HG03196 (cell line): ENCODE data around the gene DLX3.

Experiments used
- ATAC-seq: cut with Tn5 transposase; IDR thresholded peaks from one replicate; pipeline ENCODE4 v1.9.1; 2021; ENCODE audit not compliant: unreplicated experiment

DLX3 gene

DNA sequence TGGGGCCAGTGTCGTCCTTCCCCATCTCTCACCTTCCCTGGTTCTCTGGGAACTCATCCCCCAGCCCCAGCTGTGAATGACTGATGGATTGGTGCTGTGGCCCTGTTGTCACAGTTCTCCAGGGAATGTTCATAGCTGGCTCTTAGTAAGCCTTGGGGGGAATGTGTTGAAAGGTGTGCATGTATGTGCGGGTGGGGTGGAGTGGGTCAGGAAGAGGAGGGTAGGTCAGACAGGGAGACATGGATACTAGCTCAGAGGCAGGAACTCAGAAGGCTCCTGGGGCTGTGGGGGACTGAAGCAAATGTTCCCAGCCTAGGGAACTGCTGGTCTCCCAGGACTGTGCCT is 21.8 kb downstream of the DLX3 start:
- ATAC-seq = no peak

- ATAC-seq = no peak
These were observed 22.3 kb downstream of the DLX3 start for GRCh38 chr17:49972486-49973270.

GRCh38 chr17:49971848-49972485 is 23.1 kb downstream of the DLX3 start:
- ATAC-seq = no peak

- no peak for ATAC-seq
These were observed 23.7 kb downstream of the DLX3 start for GRCh38 chr17:49971199-49971847.

DNA sequence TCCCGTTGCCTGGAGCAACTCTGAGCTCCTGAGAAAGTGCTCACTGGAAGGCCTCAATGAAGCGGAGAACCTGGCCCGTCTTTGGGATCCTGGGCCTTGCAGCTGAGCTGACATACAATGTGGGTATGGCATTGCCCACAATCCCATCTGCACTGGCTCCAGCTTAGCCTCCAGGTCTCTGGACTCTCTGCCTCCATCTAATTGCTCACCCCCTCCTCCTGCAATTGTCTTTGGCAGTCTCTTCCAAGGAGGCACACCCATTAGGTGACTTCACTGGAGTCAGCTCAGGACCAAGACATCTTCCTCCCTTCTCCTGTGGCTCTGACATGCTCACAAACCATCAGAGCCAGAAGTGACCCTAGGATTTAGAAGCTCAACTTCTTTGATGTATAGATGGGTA is 24.5 kb downstream of the DLX3 start:
- ATAC-seq = no peak

DNA sequence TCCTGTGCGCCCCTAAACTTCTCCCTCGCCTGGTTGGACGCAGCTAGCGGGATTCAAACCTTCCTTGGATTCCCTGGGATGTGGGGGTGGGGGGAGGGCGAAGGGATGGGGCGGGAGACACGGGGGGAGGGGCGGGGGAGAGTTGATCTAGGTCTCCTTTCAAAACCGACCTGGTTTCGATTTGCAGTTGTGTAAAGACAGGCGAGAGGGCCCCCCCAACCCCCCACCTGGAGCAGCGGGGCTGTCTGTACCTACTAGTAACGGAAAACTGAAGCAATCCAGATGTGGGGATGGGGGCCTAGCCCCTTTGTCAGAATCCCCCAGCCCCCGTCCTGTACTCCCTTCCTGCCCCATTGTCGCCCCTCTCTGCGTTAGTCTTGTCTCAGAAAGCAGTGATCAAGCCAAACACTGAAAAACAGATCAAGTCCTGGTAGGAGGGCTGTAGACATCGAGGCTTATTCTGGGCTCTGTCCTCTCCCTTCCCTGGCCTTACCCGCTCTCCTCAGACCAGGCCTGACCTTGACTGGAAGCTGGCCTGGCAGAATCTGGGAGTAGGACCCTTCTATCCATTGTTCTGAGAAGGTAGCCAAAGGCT is 25.1 kb downstream of the DLX3 start:
- no peak for ATAC-seq

DNA sequence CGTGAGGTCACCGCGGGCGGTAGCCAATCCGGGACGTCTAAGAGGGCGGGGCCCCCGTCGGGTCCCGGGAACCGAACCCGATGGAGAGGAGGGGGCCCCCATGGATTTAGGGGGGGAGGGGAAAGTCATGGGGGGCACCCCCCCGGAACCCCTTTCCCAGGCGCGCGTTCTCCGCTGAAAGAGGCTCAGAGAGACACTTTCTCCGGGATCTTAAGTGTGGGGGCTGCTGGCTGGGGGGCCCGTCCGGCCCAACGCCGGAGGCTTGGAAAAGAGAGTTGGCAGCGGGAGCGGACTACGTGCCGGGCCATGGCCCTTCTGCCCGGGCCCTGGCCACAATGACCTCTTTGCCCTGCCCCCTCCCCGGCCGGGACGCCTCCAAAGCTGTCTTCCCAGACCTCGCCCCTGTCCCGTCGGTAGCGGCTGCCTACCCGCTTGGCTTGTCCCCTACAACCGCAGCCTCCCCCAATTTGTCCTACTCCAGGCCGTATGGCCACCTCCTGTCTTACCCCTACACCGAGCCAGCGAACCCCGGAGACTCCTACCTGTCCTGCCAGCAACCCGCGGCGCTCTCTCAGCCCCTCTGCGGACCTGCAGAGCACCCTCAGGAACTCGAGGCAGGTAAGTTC is 25.8 kb downstream of the DLX3 start, which contains the start of gene DLX4:
Gene DLX4, plus strand, starts transcription at position 57 of the 626 bp plus-strand sequence. Its CDS starts 279 bp downstream, at position 336.
- ATAC-seq = no peak

- no peak for ATAC-seq
These were observed 26.5 kb downstream of the DLX3 start for GRCh38 chr17:49968405-49969133.

DNA sequence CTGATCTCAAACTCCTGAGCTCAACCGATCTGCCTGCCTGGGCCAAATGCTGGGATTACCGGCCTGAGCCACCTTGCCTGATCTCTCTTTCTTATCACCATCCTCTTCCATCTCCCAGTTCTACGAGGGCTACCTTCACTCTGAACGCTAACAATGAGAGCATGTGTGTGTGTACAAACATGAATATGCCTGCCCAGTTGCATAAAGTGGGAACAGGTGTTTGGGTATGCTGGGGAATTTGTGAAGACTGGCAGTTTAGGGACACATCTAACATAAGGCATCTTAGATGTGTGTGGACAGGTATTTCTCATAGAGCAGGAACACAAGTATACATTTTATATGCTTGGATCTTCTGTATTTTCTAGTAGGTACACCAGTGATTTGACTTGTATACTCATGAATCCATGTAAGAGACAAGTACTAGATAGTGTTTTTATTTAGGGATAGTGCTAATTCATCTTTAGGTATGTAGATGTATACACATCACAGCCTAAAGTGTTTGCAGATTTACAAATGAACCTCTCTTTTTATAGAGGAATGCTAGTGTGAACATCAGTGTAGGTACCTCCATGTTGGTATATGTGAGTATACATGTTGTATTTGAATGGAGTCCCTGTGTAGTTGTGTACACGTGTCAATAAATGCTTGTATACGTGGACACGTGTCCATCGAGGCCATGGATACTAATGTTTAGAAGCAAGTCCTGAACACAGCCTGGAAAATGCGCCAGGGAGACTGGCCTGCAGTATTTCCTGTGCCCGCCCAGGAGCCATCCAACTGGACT is 27.2 kb downstream of the DLX3 start:
- ATAC-seq = no peak

- no peak for ATAC-seq
These were observed 27.8 kb downstream of the DLX3 start for GRCh38 chr17:49967205-49967604.

- no peak for ATAC-seq
These were observed 28.3 kb downstream of the DLX3 start for GRCh38 chr17:49966767-49967166.

DNA sequence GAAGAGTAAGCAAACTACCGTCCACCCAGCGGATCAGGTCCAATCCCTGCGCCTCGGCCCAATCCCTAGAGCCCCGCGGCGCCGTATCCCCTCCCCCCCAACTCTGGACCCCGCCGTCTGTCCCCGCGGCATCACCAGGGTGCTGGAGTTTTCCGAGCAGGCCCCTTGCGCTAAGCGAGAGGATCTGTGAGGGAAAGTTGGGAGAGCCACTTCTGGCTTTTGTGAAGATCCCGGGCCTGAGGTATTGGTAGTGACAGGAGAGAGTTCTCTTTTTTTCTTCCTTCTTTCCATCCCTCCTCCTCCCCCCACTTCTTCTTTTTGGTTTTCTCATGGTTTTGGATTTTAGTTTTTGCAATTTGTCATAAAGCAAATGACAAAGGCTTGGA is 29.5 kb downstream of the DLX3 start:
- ATAC-seq = no peak

DNA sequence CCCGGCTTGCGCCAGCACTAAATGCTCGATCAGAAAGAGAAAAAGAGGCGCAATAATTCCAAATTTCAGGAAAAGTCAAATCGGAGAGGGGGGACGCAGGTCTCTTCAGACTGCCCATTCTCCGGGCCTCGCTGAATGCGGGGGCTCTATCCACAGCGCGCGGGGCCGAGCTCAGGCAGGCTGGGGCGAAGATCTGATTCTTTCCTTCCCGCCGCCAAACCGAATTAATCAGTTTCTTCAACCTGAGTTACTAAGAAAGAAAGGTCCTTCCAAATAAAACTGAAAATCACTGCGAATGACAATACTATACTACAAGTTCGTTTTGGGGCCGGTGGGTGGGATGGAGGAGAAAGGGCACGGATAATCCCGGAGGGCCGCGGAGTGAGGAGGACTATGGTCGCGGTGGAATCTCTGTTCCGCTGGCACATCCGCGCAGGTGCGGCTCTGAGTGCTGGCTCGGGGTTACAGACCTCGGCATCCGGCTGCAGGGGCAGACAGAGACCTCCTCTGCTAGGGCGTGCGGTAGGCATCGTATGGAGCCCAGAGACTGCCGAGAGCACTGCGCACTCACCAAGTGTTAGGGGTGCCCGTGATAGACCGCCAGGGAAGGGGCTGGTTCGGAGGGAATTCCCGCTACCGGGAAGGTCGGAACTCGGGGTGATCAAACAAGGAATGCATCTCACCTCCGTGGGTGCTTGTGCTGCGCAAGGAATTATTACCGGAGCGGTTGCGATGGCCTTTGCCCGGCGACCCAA is 30.1 kb downstream of the DLX3 start:
- ATAC-seq = no peak

DNA sequence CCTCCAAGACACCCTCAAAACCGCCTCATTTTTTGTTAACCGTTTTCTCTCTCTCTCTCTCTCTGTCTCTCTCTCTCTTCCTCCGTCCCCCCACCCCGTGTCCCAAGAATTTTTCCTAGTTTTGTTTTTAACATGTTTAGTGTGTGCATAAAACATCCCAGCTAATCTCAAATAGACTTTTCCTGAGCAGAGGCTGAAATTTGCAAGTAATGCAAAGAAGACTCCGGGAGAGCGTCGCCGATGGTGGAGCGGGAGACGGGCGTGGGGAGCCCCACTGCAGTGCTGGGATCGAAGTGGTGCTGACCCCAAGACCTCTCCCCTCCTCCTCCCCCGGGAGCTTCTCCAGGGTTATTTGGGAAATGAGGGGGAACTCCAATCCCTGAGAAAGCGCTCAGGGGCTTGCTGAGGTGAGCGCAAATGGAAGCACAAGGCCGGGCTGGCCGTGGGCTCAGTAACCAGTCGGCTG is 30.7 kb downstream of the DLX3 start:
- no peak for ATAC-seq

- ATAC-seq = no peak
These were observed 31.3 kb downstream of the DLX3 start for GRCh38 chr17:49963626-49964302.

DNA sequence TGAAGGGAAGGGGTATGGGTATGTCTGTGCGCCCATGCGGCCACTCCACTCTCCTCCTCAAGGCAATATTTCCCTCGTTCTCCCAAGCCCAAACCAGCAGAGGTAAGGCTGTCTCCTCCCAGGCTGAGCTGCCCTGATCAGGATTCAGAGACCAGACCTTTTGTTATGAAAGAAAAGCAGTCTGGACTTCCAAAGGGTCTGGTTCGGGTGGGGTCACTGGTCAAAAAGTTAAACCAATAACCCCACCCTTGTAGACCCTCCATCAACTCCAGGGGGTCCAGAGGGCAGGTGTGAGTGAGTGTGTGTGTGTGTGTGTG is 31.8 kb downstream of the DLX3 start:
- no peak for ATAC-seq

GRCh38 chr17:49962599-49963308 is 32.3 kb downstream of the DLX3 start:
- no peak for ATAC-seq
